Stimulated activated naive CD8-positive, alpha-beta T cell treated with anti-CD3 and anti-CD28 coated beads, Interleukin-15, Interleukin-2, amounts not matched to agents 100 ng/mL and 50 ng/mL, for 24 hours (primary cell): ENCODE measurements around the gene DEDD2.

ENCODE experiments used
- H3K27ac Mint-ChIP-seq: one replicate; pipeline ENCODE4 v1.8.0; 2021; ENCODE audit warnings: mild to moderate bottlenecking, mixed read lengths
- H3K27me3 Mint-ChIP-seq: one replicate; pipeline ENCODE4 v1.8.0; 2021; ENCODE audit warnings: mixed read lengths
- H3K36me3 Mint-ChIP-seq: one replicate; pipeline ENCODE4 v1.8.0; 2021; ENCODE audit warnings: low read depth, mixed read lengths
- H3K4me1 Mint-ChIP-seq: one replicate; pipeline ENCODE4 v1.8.0; 2021; ENCODE audit warnings: low read depth, mixed read lengths
- H3K4me3 Mint-ChIP-seq: one replicate; pipeline ENCODE4 v1.8.0; 2021; ENCODE audit warnings: mild to moderate bottlenecking, mixed read lengths
- H3K9me3 Mint-ChIP-seq: one replicate; pipeline ENCODE4 v1.8.0; 2021; ENCODE audit warnings: mixed read lengths

The DEDD2 gene

DNA sequence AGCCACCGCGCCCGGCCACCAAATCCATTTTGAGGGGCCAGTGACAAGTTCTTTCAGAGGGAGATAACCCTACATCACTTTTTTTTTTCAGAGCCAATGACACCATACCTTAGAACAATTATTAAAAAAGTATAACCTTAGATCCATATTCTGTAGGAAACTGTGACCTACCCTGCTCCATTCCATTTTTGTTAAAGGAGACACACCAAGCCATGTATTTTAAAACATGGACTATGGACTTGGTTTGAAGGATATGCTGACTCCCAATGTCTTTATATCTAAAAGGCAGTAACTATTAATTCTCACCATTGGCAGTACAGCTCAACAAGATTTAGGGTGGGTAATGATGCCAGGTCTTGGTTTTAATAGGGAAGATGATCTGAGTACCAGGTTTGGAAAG lies 23.8 kb upstream of the DEDD2 start:
- Mint-ChIP-seq H3K36me3 (peaks cover 28% of the 10 kb centered on the region), H3K9me3 (no peaks in the 10 kb centered on the region), H3K27me3 (no peaks in the 10 kb centered on the region), H3K4me1 (peaks cover 47% of the 10 kb centered on the region), H3K27ac (peak overlapping the region; percentile 89), H3K4me3 (peak overlapping the region; percentile 89)

DNA sequence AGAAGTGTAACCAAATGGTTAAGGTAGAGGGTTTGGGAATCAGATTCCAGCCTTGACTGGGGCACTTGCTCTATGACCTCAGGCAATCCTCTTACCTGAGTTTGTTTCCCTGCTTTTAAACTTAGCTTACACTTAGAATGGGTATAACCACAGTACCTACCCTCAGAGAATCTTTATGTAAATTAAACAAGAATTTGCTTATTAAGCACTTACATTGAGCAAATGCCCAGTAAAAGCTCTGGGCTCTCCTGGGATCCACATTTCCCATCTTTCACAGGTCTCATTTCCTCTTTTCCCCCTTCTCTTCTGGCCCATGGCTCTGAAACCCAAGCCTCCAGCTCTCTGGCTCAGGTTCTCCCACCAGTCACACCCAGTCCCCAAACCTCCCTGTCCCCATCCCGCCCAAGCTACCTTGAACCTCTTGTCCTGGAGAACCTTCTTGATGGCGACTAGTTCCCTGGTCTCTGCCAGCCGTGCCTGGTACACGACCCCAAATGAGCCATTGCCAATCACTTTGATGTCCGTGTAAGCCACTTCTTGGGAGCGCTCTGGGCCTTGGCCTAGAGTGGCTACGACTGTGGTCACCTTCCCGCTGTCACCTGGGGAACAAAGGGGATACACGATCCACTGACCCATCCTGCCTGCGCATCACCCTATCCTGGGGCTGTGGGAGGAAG lies 22.2 kb upstream of the DEDD2 start:
- H3K27ac Mint-ChIP-seq, result peak overlapping the region; percentile 68
- no peaks in the 10 kb centered on the region for H3K27me3 Mint-ChIP-seq
- H3K4me3 Mint-ChIP-seq, result no peak overlapping the region
- peaks cover 37% of the 10 kb centered on the region for H3K4me1 Mint-ChIP-seq
- peaks cover 40% of the 10 kb centered on the region for H3K36me3 Mint-ChIP-seq
- no peaks in the 10 kb centered on the region for H3K9me3 Mint-ChIP-seq

DNA sequence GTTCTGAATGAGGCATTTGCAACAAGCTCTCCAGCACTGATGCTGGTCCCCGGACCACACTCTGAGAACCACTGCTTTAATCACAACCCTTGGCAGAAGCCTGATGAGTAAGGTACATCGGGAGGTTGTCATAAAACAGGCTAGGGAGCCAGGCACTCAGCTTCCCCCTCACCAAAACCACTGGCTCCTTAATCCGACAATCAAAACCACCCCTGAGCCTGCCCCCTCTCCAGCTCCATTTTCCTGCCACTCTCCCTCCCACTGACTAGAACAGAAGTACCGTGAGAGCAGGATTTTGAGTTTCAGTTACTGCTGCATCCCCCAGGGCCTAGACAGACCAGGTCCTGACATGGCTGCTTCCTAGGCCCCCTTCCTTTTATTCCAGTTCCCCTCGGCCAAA lies 17.7 kb upstream of the DEDD2 start:
- Mint-ChIP-seq H3K9me3 (no peaks in the 10 kb centered on the region), H3K4me1 (peaks cover 13% of the 10 kb centered on the region), H3K27ac (peak overlapping the region; percentile 36), H3K4me3 (no peak overlapping the region), H3K36me3 (peaks cover 61% of the 10 kb centered on the region), H3K27me3 (no peaks in the 10 kb centered on the region)

DNA sequence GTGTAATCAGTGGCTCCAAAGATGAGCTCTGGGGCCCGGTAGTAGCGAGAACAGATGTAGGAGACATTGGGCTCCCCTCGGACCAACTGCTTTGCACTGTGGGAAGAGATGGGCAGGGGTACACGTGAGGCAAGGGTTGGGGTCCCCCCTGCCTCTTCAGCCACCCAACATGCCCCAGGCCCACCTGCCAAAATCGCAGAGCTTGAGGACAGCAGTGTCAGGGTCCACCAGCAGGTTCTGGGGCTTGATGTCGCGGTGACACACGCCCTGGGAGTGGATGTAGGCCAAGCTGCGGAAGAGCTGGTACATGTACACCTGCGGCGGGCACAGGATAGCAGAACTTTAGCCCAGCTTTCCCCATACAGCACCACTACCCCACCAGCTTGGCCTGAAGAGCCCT lies 16.9 kb upstream of the DEDD2 start:
- Mint-ChIP-seq H3K9me3 (no peaks in the 10 kb centered on the region), H3K36me3 (peaks cover 53% of the 10 kb centered on the region), H3K27ac (peak overlapping the region; percentile 26), H3K27me3 (no peaks in the 10 kb centered on the region), H3K4me1 (peaks cover 5% of the 10 kb centered on the region), H3K4me3 (no peak overlapping the region)

DNA sequence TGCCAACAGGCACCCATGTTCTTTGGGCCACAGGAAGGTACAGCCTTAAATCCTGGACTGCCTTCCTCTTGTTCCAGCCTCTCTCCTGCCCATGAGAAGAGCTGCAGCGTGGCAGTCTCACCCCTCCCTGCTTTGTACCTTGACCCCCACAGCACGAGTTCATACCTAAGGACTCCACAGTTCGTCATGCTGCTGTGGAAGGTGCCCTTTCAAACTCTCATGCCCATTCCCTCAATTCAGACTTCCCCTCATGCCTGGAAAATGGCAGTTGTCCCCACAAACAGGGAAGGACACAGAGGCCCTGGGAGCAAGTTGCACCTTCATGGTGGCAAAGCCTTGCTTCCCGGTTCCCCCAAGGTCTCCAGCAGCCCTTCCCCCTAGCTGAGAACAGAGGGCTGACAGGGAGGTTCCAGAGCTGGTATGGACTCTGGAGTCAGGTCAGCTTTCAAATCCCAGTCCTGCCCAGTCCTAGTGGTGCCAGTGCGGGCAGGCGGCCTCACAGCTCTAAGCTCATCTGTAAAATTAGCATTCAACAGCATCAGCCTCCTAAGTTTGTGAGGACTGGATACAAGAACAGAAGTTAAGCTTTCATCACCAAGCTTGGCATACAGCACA lies 16.3 kb upstream of the DEDD2 start:
- H3K27ac Mint-ChIP-seq, result peak overlapping the region; percentile 52
- H3K27me3 Mint-ChIP-seq, result no peaks in the 10 kb centered on the region
- H3K9me3 Mint-ChIP-seq, result no peaks in the 10 kb centered on the region
- no peak overlapping the region for H3K4me3 Mint-ChIP-seq
- no peaks in the 10 kb centered on the region for H3K4me1 Mint-ChIP-seq
- peaks cover 51% of the 10 kb centered on the region for H3K36me3 Mint-ChIP-seq

DNA sequence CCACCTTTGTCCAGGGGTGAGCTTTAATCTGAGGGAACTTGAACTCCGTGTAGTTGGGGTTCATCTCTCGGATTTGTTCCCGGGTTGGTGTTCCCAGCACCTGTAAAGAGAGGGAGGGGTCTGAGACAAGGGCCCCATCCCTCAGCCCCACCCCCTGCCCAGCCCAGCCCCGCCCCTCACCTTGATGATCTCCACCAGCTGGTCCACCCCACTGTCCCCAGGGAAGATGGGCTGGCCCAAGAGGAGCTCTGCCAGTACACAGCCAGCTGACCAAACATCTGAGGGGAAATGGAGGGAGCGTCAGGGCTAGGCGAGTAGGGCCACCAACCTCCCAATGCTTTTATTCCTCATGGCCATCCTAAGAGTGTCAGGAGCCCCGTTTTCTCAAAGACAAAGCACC lies 15.6 kb upstream of the DEDD2 start:
- Mint-ChIP-seq H3K9me3 (no peaks in the 10 kb centered on the region), H3K4me3 (no peak overlapping the region), H3K4me1 (no peaks in the 10 kb centered on the region), H3K27ac (peak overlapping the region; percentile 52), H3K36me3 (peaks cover 54% of the 10 kb centered on the region), H3K27me3 (no peaks in the 10 kb centered on the region)

DNA sequence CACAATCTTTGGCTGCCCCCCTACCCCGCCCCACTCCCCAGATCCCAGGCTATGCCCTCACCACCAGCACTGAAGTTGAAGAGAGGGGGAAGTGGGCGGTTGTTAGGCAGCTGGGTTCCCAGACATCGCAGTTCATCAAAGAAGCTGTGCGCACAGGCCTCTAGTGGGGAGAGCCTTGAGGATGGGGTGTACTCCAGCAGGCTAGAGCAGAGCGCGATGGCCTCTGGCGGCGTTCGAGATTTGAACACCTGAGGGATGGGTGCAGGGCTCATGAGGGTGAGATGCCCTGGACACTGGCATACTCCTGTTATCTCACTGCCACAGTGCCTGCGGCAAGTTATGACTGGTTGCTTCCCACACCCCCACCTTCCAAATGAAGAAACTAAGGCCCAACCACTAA lies 15.0 kb upstream of the DEDD2 start:
- Mint-ChIP-seq H3K36me3 (peaks cover 57% of the 10 kb centered on the region), H3K27ac (no peak overlapping the region), H3K9me3 (no peaks in the 10 kb centered on the region), H3K4me3 (no peak overlapping the region), H3K4me1 (no peaks in the 10 kb centered on the region), H3K27me3 (no peaks in the 10 kb centered on the region)

DNA sequence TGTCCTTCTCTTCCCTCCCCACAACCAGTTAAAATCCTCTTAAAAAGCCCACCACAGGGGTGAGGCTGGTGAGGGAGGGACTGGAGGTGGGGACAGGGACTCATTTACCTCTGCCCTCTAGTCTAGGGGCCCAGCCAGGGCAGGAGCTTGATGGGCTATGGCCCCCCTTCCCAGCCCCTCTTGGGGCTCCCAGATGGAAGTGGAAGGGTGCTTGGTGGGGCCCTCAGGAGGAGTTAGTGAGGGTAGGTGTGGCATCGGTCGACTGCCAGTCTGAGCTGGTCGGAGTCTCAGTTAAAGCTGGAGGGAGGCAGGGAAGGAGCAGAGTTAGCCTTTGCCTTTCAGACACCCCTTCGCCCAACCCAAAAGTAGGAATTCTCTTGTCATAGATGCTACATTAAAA lies 13.1 kb upstream of the DEDD2 start:
- H3K36me3 Mint-ChIP-seq, result peaks cover 56% of the 10 kb centered on the region
- H3K27me3 Mint-ChIP-seq, result no peaks in the 10 kb centered on the region
- no peak overlapping the region for H3K27ac Mint-ChIP-seq
- H3K4me3 Mint-ChIP-seq, result no peak overlapping the region
- H3K4me1 Mint-ChIP-seq, result no peaks in the 10 kb centered on the region
- H3K9me3 Mint-ChIP-seq, result no peaks in the 10 kb centered on the region

DNA sequence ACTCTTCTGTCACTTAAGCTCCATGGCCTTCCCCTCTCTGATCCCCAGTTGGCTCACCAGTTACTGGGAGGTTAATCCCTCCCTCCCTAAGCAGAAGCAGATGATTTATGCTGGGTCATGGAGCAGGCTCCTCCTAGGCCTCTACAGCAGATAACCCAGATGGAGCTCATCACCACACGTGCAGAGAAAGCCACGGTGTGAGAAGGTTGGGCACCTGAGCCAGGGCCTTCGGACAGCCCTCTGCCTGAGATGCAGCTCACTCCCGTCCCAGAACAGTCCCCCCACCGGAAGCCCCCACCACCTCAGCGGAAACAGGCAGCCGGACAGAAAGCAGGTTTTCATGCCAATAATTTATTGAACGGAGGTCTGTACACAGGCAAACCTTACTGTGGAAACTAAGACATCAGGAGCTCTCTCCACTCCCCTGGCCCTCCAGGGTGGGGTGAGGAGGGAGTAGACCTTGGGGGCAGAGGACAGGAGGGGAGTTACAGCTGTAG lies 12.4 kb upstream of the DEDD2 start:
- H3K4me3 Mint-ChIP-seq, result no peak overlapping the region
- no peaks in the 10 kb centered on the region for H3K27me3 Mint-ChIP-seq
- H3K36me3 Mint-ChIP-seq, result peaks cover 52% of the 10 kb centered on the region
- no peaks in the 10 kb centered on the region for H3K9me3 Mint-ChIP-seq
- peak overlapping the region; percentile 63 for H3K27ac Mint-ChIP-seq
- H3K4me1 Mint-ChIP-seq, result peaks cover under 1% of the 10 kb centered on the region

DNA sequence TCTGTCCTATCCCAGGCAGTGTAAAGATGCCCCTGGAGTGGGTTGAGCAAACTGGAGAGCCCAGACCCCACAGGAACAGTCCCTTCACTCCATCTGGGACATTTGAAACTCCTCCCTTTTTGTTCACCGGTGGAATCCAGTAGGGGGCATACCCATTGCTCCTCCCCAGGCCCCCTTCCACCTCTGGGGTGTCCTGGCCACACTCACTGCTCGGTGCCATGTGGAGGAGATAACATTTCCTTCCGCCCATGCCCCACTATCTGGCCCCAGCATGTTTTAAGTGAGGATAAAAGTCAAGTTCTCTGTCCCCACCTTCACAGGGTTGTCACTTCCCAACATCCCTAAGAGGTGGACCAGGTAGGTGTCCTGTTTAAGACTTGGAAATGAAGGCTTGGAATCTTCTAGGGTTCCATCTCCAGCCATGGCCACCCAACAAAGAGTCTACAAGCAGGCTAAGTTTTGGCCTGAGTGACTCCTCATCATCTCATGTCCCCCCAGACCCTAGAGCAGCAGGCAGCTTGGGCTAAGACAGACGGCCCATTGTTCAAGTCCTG lies 11.9 kb upstream of the DEDD2 start:
- H3K27ac Mint-ChIP-seq, result peak overlapping the region; percentile 63
- H3K27me3 Mint-ChIP-seq, result no peaks in the 10 kb centered on the region
- peaks cover 57% of the 10 kb centered on the region for H3K36me3 Mint-ChIP-seq
- peaks cover 3% of the 10 kb centered on the region for H3K4me1 Mint-ChIP-seq
- H3K4me3 Mint-ChIP-seq, result no peak overlapping the region
- no peaks in the 10 kb centered on the region for H3K9me3 Mint-ChIP-seq

DNA sequence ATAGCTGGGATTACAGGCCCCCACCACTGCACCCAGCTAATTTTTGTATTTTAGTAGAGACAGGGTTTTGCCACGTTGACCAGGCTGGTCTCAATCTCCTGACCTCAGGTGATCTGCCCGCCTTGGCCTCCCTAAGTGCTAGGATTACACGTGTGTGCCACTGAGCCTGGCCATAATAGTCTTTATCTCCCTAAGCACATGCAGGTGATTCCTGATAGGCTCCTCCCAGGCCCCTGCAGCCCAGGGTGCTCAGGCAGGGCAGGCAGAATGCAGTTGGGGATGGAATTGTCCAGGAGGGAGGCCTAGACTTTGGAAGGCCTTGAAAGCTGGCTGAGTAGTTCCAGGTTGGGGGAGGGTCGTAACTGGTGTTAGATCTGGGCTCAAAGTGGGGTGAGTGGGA lies 11.2 kb upstream of the DEDD2 start:
- Mint-ChIP-seq H3K27me3 (no peaks in the 10 kb centered on the region), H3K4me3 (no peak overlapping the region), H3K4me1 (peaks cover 3% of the 10 kb centered on the region), H3K9me3 (no peaks in the 10 kb centered on the region), H3K27ac (no peak overlapping the region), H3K36me3 (peaks cover 57% of the 10 kb centered on the region)

DNA sequence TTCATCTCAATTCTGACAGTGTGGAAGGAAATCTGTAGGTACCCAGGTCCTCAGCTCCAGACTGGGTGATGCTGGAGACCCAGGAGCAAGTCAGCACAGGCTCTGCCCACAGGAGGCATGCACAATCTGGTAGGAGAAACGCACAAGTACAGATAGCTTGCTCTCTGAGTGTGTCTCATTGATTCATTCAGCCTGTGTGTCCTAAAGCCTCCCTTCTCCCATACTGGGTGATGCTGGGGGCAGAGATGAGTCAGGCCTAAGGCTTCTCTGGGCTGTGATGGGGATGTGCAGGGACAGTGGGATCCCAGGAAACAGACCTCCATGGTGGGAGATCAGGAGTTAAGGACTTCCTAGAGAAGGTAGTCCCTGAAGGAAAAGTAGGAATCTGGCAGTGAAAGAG lies 9.4 kb upstream of the DEDD2 start:
- no peak overlapping the region for H3K27ac Mint-ChIP-seq
- H3K4me1 Mint-ChIP-seq, result peaks cover 14% of the 10 kb centered on the region
- H3K36me3 Mint-ChIP-seq, result peaks cover 53% of the 10 kb centered on the region
- H3K9me3 Mint-ChIP-seq, result no peaks in the 10 kb centered on the region
- H3K27me3 Mint-ChIP-seq, result no peaks in the 10 kb centered on the region
- no peak overlapping the region for H3K4me3 Mint-ChIP-seq

DNA sequence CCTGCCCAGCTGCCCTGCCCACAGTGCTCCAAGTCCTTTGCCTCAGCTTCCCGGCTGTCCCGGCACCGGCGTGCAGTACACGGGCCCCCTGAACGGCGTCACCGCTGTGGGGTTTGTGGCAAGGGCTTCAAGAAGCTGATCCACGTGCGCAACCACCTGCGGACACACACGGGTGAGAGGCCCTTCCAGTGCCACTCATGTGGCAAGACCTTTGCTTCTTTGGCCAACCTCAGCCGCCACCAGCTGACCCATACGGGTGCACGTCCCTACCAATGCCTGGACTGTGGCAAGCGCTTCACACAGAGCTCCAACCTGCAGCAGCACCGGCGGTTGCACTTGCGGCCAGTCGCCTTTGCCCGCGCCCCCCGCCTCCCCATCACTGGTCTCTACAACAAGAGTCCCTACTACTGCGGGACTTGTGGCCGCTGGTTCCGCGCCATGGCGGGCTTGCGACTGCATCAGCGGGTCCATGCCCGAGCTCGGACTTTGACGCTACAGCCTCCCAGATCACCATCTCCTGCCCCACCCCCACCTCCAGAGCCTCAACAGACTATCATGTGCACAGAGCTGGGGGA lies 8.3 kb upstream of the DEDD2 start:
- Mint-ChIP-seq H3K27me3 (no peaks in the 10 kb centered on the region), H3K9me3 (no peaks in the 10 kb centered on the region), H3K27ac (no peak overlapping the region), H3K36me3 (peaks cover 48% of the 10 kb centered on the region), H3K4me1 (peaks cover 19% of the 10 kb centered on the region), H3K4me3 (no peak overlapping the region)

DNA sequence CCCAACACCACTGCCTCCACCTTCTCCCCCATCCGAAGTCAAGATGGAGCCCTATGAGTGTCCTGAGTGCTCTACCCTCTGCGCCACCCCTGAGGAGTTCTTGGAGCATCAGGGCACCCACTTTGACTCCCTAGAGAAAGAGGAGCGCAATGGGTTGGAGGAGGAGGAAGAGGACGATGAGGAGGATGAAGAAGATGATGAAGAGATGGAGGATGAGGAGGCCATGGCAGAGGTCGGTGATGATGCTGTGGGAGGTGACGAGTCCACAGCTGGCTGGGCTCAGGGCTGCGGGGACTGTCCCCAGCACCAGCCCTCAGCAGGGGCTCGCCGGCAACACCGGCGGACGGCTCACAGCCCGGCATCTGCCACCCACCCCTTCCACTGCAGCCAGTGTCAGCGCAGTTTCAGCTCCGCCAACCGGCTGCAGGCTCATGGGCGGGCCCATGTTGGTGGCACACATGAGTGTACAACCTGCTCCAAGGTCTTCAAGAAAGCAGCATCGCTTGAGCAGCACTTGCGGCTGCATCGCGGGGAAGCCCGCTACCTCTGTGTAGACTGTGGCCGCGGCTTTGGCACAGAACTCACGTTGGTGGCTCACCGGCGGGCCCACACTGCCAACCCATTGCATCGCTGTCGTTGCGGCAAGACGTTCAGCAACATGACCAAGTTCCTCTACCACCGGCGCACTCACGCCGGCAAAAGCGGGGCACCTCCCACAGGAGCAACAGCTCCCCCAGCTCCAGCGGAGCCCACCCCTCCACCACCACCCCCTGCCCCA lies 7.7 kb upstream of the DEDD2 start:
- H3K36me3 Mint-ChIP-seq, result peaks cover 53% of the 10 kb centered on the region
- no peaks in the 10 kb centered on the region for H3K9me3 Mint-ChIP-seq
- no peak overlapping the region for H3K27ac Mint-ChIP-seq

DNA sequence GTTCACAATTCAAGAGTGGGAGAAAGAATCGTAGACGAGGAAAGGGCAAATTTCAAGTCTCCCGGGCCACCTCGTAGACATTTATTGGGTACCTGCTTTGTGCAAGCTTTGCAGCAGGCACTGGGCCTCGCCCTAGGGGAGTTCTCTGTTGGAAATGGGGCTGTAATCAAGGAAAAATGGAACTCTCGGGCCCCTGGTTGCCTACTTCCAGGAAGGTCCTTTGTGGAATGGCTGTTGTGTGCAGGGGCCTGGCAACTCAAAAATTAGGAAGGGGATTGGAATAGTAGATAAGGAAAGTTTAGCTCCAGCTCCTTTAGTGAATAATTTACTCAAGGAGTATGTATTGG lies 3.2 kb upstream of the DEDD2 start:
- Mint-ChIP-seq H3K9me3 (no peaks in the 10 kb centered on the region), H3K27ac (peak overlapping the region; percentile 98), H3K4me3 (peak overlapping the region; percentile 99), H3K4me1 (peaks cover 60% of the 10 kb centered on the region), H3K27me3 (no peaks in the 10 kb centered on the region), H3K36me3 (peaks cover 31% of the 10 kb centered on the region)

More for the DNA sequence above, 7.7 kb upstream of the DEDD2 start:
- peaks cover 26% of the 10 kb centered on the region for H3K4me1 Mint-ChIP-seq
- H3K4me3 Mint-ChIP-seq, result no peak overlapping the region
- H3K27me3 Mint-ChIP-seq, result no peaks in the 10 kb centered on the region
